K562 (cell line): ENCODE data around the gene UBR1. TPM values are rescaled to one million over a fixed set of nuclear protein-coding genes. Genes with fewer than 3 reads are reported as not detected.

Experiments used
- ATAC-seq: fragments of 200-7000 bp; cut with Tn5 transposase; 3 replicates; pipeline ENCODE4 v1.9.1; 2020; ENCODE audit warnings: moderate library complexity
- BruUV-seq: library from RNA; stranded (reverse); fragments of 400-500 nt; replicated peaks from 2 replicates; lab custom pipeline; 2021; lab: Mats Ljungman, UMichigan
- CTCF ChIA-PET: fragments of 300-600 bp; formaldehyde crosslinking; extraction: SDS; loops from one replicate; lab custom pipeline; 2021; ENCODE audit warnings: low intra/inter-chr PET ratio; lab: Yijun Ruan, JAX
- POLR2A ChIA-PET: fragments of 300-600, 350-650 bp; sonication (Branson Sonifier 250); formaldehyde crosslinking; extraction: SDS; loops from one replicate; lab custom pipeline; 2021; ENCODE audit warnings: antibody characterized with exemption, inconsistent platforms; lab: Yijun Ruan, JAX
- DNase-seq, 4 experiments: peaks; one replicate each; pipeline versions ENCODE4 v3.0.0 to v3.0.0-alpha.2; 2011 to 2018; ENCODE audit warnings: low spot score in 3 of 4, mixed read lengths in 3 of 4; ENCODE audit errors: extremely low read depth in 1 of 4
- FAIRE-seq: peaks from 2 replicates; lab custom pipeline; 2011; peaks lifted over from hg19 to GRCh38; lab: Jason Lieb, UNC
- H2AFZ ChIP-seq: 2 replicates; pipeline ENCODE4 v1.6.0; 2011; ENCODE audit warnings: low read depth, low read length, control low read depth, inconsistent platforms
- H3K27ac ChIP-seq: fragments of 200-600 bp; 3 replicates; pipeline ENCODE4 v1.8.0; 2011; ENCODE audit warnings: low read depth, mild to moderate bottlenecking, control low read depth, inconsistent platforms, low read length, moderate library complexity, mixed read lengths; ENCODE audit errors: extremely low read depth
- H3K27me3 ChIP-seq, 2 experiments: fragments of 300-600 bp in 1 of 2; 2 replicates in 1 of 2; 3 replicates in 1 of 2; pipeline versions ENCODE4 v1.6.0 to v1.8.0; 2011; ENCODE audit warnings: inconsistent platforms in 2 of 2, low read length in 2 of 2, mild to moderate bottlenecking in 1 of 2, mixed read lengths in 1 of 2, moderate library complexity in 1 of 2; ENCODE audit not compliant: control insufficient read depth in 2 of 2, insufficient read depth in 2 of 2
- H3K36me3 ChIP-seq: fragments of 300-600 bp; 3 replicates; pipeline ENCODE4 v1.8.0; 2011; ENCODE audit warnings: mild to moderate bottlenecking, low read length, inconsistent platforms; ENCODE audit not compliant: control insufficient read depth, insufficient read depth
- H3K4me1 ChIP-seq, 2 experiments: fragments of 200-600 bp in 1 of 2; replicated peaks in 1 of 2; 2 replicates in 1 of 2; 3 replicates in 1 of 2; pipeline versions ENCODE4 v1.5.1 to v1.8.0; 2011; ENCODE audit warnings: inconsistent platforms in 2 of 2, low read length in 2 of 2, mild to moderate bottlenecking in 1 of 2, mixed read lengths in 1 of 2, moderate library complexity in 1 of 2; ENCODE audit not compliant: control insufficient read depth in 2 of 2, insufficient read depth in 2 of 2
- H3K4me2 ChIP-seq: 2 replicates; pipeline ENCODE4 v1.6.1; 2011; ENCODE audit warnings: low read length, control low read depth, inconsistent platforms, mixed read lengths; ENCODE audit not compliant: insufficient read depth
- H3K4me3 ChIP-seq: fragments of 200-600 bp; sonication (generic), shearing (Covaris generic); 2 replicates; pipeline ENCODE4 v1.5.1; 2016; ENCODE audit warnings: control low read depth, inconsistent platforms
- H3K79me2 ChIP-seq: fragments of 200-600 bp; 3 replicates; pipeline ENCODE4 v1.8.0; 2011; ENCODE audit warnings: low read length, inconsistent platforms; ENCODE audit not compliant: control insufficient read depth, insufficient read depth
- H3K9ac ChIP-seq, 2 experiments: 2 replicates each; pipeline versions ENCODE4 v1.6.0 to v1.6.1; 2011; ENCODE audit warnings: low read depth in 2 of 2, low read length in 2 of 2, control low read depth in 1 of 2, inconsistent platforms in 1 of 2, mild to moderate bottlenecking in 1 of 2, mixed read lengths in 1 of 2; ENCODE audit not compliant: insufficient read depth in 1 of 2
- H3K9me1 ChIP-seq: one replicate; pipeline ENCODE4 v1.6.0; 2011; ENCODE audit warnings: inconsistent platforms, mild to moderate bottlenecking, low read length, moderate library complexity; ENCODE audit not compliant: control insufficient read depth, insufficient read depth
- H3K9me3 ChIP-seq: replicated peaks from 2 replicates; pipeline ENCODE4 v1.5.1; 2011; ENCODE audit warnings: low read depth, low read length, inconsistent platforms; ENCODE audit not compliant: control insufficient read depth, insufficient read depth
- H4K20me1 ChIP-seq: replicated peaks from 2 replicates; pipeline ENCODE4 v1.6.1; 2011; ENCODE audit warnings: low read length, inconsistent platforms, mixed read lengths; ENCODE audit not compliant: control insufficient read depth, insufficient read depth
- ARID1B ChIP-seq: fragments of 450-650 bp; IDR thresholded peaks from 2 replicates; pipeline ENCODE4 v1.6.1; 2016; ENCODE audit warnings: antibody characterized with exemption, mild to moderate bottlenecking, inconsistent platforms
- CBFA2T2 ChIP-seq: fragments of 450-650 bp; conservative IDR thresholded peaks from 2 replicates; pipeline ENCODE4 v1.6.1; 2017; ENCODE audit warnings: mild to moderate bottlenecking
- CEBPG ChIP-seq, 3 experiments: fragments of 200-800 bp in 1 of 3; sonication (Bioruptor generic) in 1 of 3; sonication (generic) in 1 of 3; formaldehyde crosslinking in 1 of 3; IDR thresholded peaks in 2 of 3; conservative IDR thresholded peaks in 1 of 3; 2 replicates each; pipeline versions ENCODE4 v1.6.1 to v1.8.0; 2016 to 2022; ENCODE audit warnings: missing compliant biosample characterization in 2 of 3, missing genetic modification characterization in 2 of 3, mild to moderate bottlenecking in 1 of 3, missing genetic modification reagents in 1 of 3
- CTBP1 ChIP-seq: fragments of 450-650 bp; IDR thresholded peaks from 2 replicates; pipeline ENCODE4 v1.6.1; 2016; ENCODE audit warnings: borderline replicate concordance
- DPF2 ChIP-seq: fragments of 450-650 bp; IDR thresholded peaks from 2 replicates; pipeline ENCODE4 v1.6.1; 2016
- EGR1 ChIP-seq: fragments of 450-650 bp; conservative IDR thresholded peaks from 2 replicates; pipeline ENCODE4 v1.6.1; 2017; ENCODE audit warnings: mild to moderate bottlenecking
- EZH2 ChIP-seq: IDR thresholded peaks from 2 replicates; pipeline ENCODE4 v1.6.1; 2012; ENCODE audit warnings: low read depth, mild to moderate bottlenecking, inconsistent platforms, low read length, borderline replicate concordance
- HNRNPLL ChIP-seq: fragments of 200-400 bp; formaldehyde crosslinking; IDR thresholded peaks from 2 replicates; pipeline ENCODE4 v1.6.1; 2017; ENCODE audit warnings: low read length, low read depth, mild to moderate bottlenecking; ENCODE audit not compliant: poor library complexity, severe bottlenecking
- KAT2B ChIP-seq: IDR thresholded peaks from one replicate; pipeline ENCODE4 v1.6.1; 2012; ENCODE audit warnings: low read depth, mild to moderate bottlenecking, control low read depth, inconsistent platforms, low read length, moderate library complexity
- KDM5B ChIP-seq: fragments of 200-600 bp; sonication (generic); IDR thresholded peaks from 2 replicates; pipeline ENCODE4 v1.6.1; 2012; ENCODE audit warnings: low read depth, mild to moderate bottlenecking, moderate library complexity, low read length, control low read depth, inconsistent platforms; ENCODE audit not compliant: insufficient replicate concordance
- MEF2D ChIP-seq: conservative IDR thresholded peaks from 2 replicates; pipeline ENCODE4 v1.6.1; 2016; ENCODE audit warnings: low read depth, missing genetic modification characterization, missing compliant biosample characterization
- NFIC ChIP-seq: fragments of 450-650 bp; IDR thresholded peaks from 2 replicates; pipeline ENCODE4 v1.6.1; 2017; ENCODE audit warnings: mild to moderate bottlenecking, inconsistent platforms
- POLR2AphosphoS5 ChIP-seq: IDR thresholded peaks from 2 replicates; pipeline ENCODE4 v1.6.1; 2011; ENCODE audit warnings: mild to moderate bottlenecking, low read depth, low read length, moderate library complexity; ENCODE audit not compliant: control insufficient read depth, insufficient read depth
- POLR2H ChIP-seq: IDR thresholded peaks from 2 replicates; pipeline ENCODE4 v1.6.1; 2016; ENCODE audit warnings: missing genetic modification characterization, low read depth, mild to moderate bottlenecking, control low read depth, missing compliant biosample characterization, moderate library complexity
- SMC3 ChIP-seq: conservative IDR thresholded peaks from 2 replicates; pipeline ENCODE4 v1.6.1; 2011; ENCODE audit warnings: low read depth, low read length, improper control_type of control experiment; ENCODE audit not compliant: insufficient read depth
- TAL1 ChIP-seq: fragments of 450-650 bp; IDR thresholded peaks from 2 replicates; pipeline ENCODE4 v1.6.1; 2016; ENCODE audit warnings: mild to moderate bottlenecking
- TCF3 ChIP-seq: sonication (generic); formaldehyde crosslinking; IDR thresholded peaks from 2 replicates; pipeline ENCODE4 v1.4.0; 2020; ENCODE audit warnings: mild to moderate bottlenecking, missing genetic modification reagents
- TEAD4 ChIP-seq, 2 experiments: sonication (generic) in 1 of 2; formaldehyde crosslinking in 1 of 2; IDR thresholded peaks; 2 replicates each; pipeline versions ENCODE4 v1.6.1 to v1.8.0; 2012 to 2022; ENCODE audit warnings: borderline replicate concordance in 1 of 2, inconsistent platforms in 1 of 2, low read length in 1 of 2, mild to moderate bottlenecking in 1 of 2, missing genetic modification reagents in 1 of 2
- ZC3H11A ChIP-seq: IDR thresholded peaks from 2 replicates; pipeline ENCODE4 v1.6.1; 2012; ENCODE audit warnings: low read depth, low read length, improper control_type of control experiment
- ZFP1 ChIP-seq: fragments of 450-650 bp; formaldehyde crosslinking; IDR thresholded peaks from 2 replicates; pipeline ENCODE4 v1.4.0; 2020; ENCODE audit warnings: mild to moderate bottlenecking, mixed read lengths
- WGBS: fragments of 100-300 bp; shearing (Covaris generic); methylation state at CpG from one replicate; pipeline ENCODE4 v1.1.6; 2016; ENCODE audit warnings: low coverage, mixed read lengths; ENCODE audit not compliant: insufficient coverage; ENCODE audit errors: missing lambda C conversion rate; 5-methylcytosine and 5-hydroxymethylcytosine counted together
- in situ Hi-C: fragments of 300-500 bp; cut with MboI; formaldehyde crosslinking; loops from 4 replicates; pipeline ENCODE4 v1.15.0; 2018; ENCODE audit warnings: inconsistent platforms, mixed read lengths
- intact Hi-C: fragments of 100-400 bp; cut with micrococcal nuclease; formaldehyde crosslinking; loops from 2 replicates; pipeline ENCODE4 v1.14.2; 2022
- polyA plus RNA-seq, 8 experiments: library from polyadenylated mRNA; depleted of rRNA in 4 of 8; stranded (reverse) in 5 of 8; unstranded in 3 of 8; fragments of >200 nt; fragmentation: Nextera tagmentation in 2 of 8; fragmentation: Illumina TruSeq in 1 of 8; extraction: Ambion mirVana in 2 of 8; extraction: Trizol in 1 of 8; gene quantifications; 2 replicates each; pipeline versions ENCODE4 v1.2.1 to v1.2.3, GENCODE V29; 2011 to 2014; ENCODE audit warnings: inconsistent platforms in 1 of 8, missing spikeins in 1 of 8
- total RNA-seq, 7 experiments: library from RNA; depleted of rRNA in 6 of 7; stranded (reverse); fragments of >200 nt in 6 of 7; fragmentation: Illumina TruSeq in 2 of 7; extraction: Trizol in 2 of 7; gene quantifications; 2 replicates each; pipeline versions ENCODE4 v1.2.1 to v1.2.3, GENCODE V29; 2011 to 2021; ENCODE audit warnings: low replicate concordance in 1 of 7
- TF ChIP-seq, protein P1 (sequence below): fragments of 250-450 bp; sonication (Bioruptor Pico); IDR thresholded peaks from 2 replicates; pipeline ENCODE4 v1.9.0; 2021; ENCODE audit warnings: mild to moderate bottlenecking, inconsistent platforms

UBR1 gene
- total and polyA plus RNA-seq, 9 of the 15 experiments (the other 6 are each of a cell fraction or from before 2014, with no cell fraction given), result 5.8 to 30.7 (median 15.3) TPM

DNA sequence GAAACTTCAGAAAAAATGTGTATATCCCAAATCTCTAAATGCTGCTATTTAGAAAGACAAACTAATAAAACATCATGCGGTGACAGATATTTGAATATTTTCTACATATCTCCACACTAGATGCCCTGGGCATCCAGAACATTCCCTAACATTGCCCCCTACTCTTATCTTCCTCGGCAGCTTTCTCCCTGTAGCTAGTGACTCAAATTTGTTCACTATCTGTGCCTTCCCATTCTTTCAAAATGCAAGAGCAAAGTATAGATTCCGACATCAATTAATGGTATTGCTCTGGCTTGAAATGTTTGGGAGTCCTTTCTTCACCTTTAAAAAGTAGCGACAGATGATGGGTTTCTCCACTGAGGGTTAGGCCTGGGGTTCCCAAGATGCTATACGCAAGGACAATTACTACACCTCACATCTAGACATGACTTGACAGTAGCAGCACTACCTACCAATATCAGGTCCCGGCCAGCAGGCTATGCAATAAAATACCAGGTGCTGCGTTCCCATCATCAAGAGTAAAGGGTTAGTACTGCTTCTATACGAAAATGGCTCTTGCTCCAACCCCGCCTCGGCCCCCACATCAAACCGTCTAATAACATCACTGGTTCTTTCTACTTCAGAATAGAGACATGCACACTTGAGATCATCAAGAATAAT, 631 bp downstream of the UBR1 start:
- intact Hi-C loops (loop anchor here (10.0 kb wide), 1 partner anchor 80 kb away; the partner anchor contains the start of gene CCNDBP1), in situ Hi-C loops (no loop called here)
- ATAC-seq, result peak; percentile 73
- Histone ChIP-seq H3K9me1 (no peaks in the 10 kb centered on the region), H3K9ac (peak overlapping the region; percentile 86 to 90), H3K4me2 (peak overlapping the region; percentile 96), H3K4me1 (peaks cover 0 to 27% of the 10 kb centered on the region in 2 experiments; a peak in 3 of 5 replicates), H4K20me1 (no peaks in the 10 kb centered on the region), H3K9me3 (no peaks in the 10 kb centered on the region), H3K36me3 (peaks cover 37% of the 10 kb centered on the region; the same call in 2 of the 3 replicates), H3K79me2 (peaks cover 58% of the 10 kb centered on the region), H3K4me3 (peak overlapping the region; percentile 69), H3K27ac (peak overlapping the region; percentile 89), H2AFZ (peak overlapping the region; percentile 85), H3K27me3 (no peaks in the 10 kb centered on the region)
- FAIRE-seq, result peak; percentile 49
- 1% methylated on average over 11 of the region's 11 CpGs for WGBS
- ChIA-PET CTCF (no interaction called here), POLR2A (interaction anchor here (0.8 to 1.2 kb wide), 2 partner anchors 9 to 13 kb away, joined by 3 read pairs; no protein-coding TSS in a partner anchor)
- TSS peak; percentile 76 for BruUV-seq
- DNase-seq, result peak; percentile 34 to 44 (median 38)
- TF ChIP-seq DPF2 (peak; percentile 71), ZFP1 (CRISPR knock-in tag) (no peak), NFIC (peak; percentile 36; the same call in 1 of the 2 replicates), CTBP1 (no peak), TAL1 (peak; percentile 72), TEAD4 (IDR thresholded peaks at IDR 0.05; ENCODE audit: low read length) (peak; percentile 72), TEAD4 (CRISPR knock-in tag; IDR thresholded peaks at IDR 0.05; ENCODE audit: borderline replicate concordance) (no peak), MEF2D (tag) (no peak), ARID1B (peak; percentile 83), HNRNPLL (no peak), POLR2H (tag) (no peak), SMC3 (no peak), CBFA2T2 (peak; percentile 69), EGR1 (no peak), CEBPG (CRISPR knock-in tag; IDR thresholded peaks at IDR 0.05) (0 out of 2 replicates have a peak, but pooled peaks have one; percentile 20), CEBPG (tag; conservative IDR thresholded peaks at IDR 0.05 in 1 of 2, IDR thresholded peaks at IDR 0.05 in 1 of 2) (no peak), TCF3 (peak; percentile 73), KDM5B (no peak), KAT2B (no peak), EZH2 (no peak), POLR2AphosphoS5 (peak; percentile 44; the same call in 1 of the 2 replicates), ZC3H11A (no peak)
- TF ChIP-seq, protein P1, sequence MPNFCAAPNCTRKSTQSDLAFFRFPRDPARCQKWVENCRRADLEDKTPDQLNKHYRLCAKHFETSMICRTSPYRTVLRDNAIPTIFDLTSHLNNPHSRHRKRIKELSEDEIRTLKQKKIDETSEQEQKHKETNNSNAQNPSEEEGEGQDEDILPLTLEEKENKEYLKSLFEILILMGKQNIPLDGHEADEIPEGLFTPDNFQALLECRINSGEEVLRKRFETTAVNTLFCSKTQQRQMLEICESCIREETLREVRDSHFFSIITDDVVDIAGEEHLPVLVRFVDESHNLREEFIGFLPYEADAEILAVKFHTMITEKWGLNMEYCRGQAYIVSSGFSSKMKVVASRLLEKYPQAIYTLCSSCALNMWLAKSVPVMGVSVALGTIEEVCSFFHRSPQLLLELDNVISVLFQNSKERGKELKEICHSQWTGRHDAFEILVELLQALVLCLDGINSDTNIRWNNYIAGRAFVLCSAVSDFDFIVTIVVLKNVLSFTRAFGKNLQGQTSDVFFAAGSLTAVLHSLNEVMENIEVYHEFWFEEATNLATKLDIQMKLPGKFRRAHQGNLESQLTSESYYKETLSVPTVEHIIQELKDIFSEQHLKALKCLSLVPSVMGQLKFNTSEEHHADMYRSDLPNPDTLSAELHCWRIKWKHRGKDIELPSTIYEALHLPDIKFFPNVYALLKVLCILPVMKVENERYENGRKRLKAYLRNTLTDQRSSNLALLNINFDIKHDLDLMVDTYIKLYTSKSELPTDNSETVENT (CRISPR knock-in tag), result no peak
